Parathyroid adenoma (tissue), 2 donors: ENCODE results near the gene IFT81.

Source experiments
- H2AFZ ChIP-seq: fragments of 300-600 bp; sonication (generic); one replicate; pipeline ENCODE4 v1.7.0; 2017; ENCODE audit warnings: antibody characterized with exemption, mild to moderate bottlenecking
- H3K27ac ChIP-seq: fragments of 300-600 bp; sonication (generic); one replicate; pipeline ENCODE4 v1.7.0; 2017
- H3K27me3 ChIP-seq: fragments of 300-600 bp; sonication (generic); one replicate; pipeline ENCODE4 v1.7.0; 2017; ENCODE audit warnings: low read length; ENCODE audit not compliant: control insufficient read depth, insufficient read depth
- H3K36me3 ChIP-seq: fragments of 300-600 bp; sonication (generic); one replicate; pipeline ENCODE4 v1.7.0; 2017; ENCODE audit warnings: low read length; ENCODE audit not compliant: control insufficient read depth, insufficient read depth
- H3K4me1 ChIP-seq: fragments of 300-600 bp; sonication (generic); one replicate; pipeline ENCODE4 v1.7.0; 2017; ENCODE audit warnings: control low read depth
- H3K4me2 ChIP-seq: fragments of 300-600 bp; sonication (generic); one replicate; pipeline ENCODE4 v1.7.0; 2017; ENCODE audit warnings: low read length
- H3K4me3 ChIP-seq: fragments of 300-600 bp; sonication (generic); one replicate; pipeline ENCODE4 v1.7.0; 2017; ENCODE audit warnings: low read depth, low read length
- H3K79me2 ChIP-seq: fragments of 300-600 bp; sonication (generic); one replicate; pipeline ENCODE4 v1.7.0; 2017; ENCODE audit warnings: control low read depth
- H3K9ac ChIP-seq: fragments of 300-600 bp; sonication (generic); one replicate; pipeline ENCODE4 v1.7.0; 2017; ENCODE audit warnings: mild to moderate bottlenecking
- H3K9me3 ChIP-seq: fragments of 300-600 bp; sonication (generic); one replicate; pipeline ENCODE4 v1.7.0; 2017; ENCODE audit warnings: low read length; ENCODE audit not compliant: control insufficient read depth
- TF ChIP-seq, protein P1 (sequence below): fragments of 300-600 bp; sonication (generic); IDR thresholded peaks from one replicate; pipeline ENCODE4 v1.7.0; 2017; ENCODE audit warnings: antibody characterized with exemption, mild to moderate bottlenecking
- donor health status: primary hyperparathyroidism.

The IFT81 gene

GRCh38 chr12:110135806-110136205 is 11.6 kb downstream of the IFT81 start:
- H3K27ac ChIP-seq, result no peak overlapping the region
- H3K36me3 ChIP-seq, result no peaks in the 10 kb centered on the region

GRCh38 chr12:110137786-110138185 is 13.6 kb downstream of the IFT81 start:
- Histone ChIP-seq H3K27ac (no peak overlapping the region), H3K4me3 (no peak overlapping the region), H3K4me1 (no peaks in the 10 kb centered on the region), H3K27me3 (no peaks in the 10 kb centered on the region), H3K79me2 (no peaks in the 10 kb centered on the region), H2AFZ (no peak overlapping the region), H3K9ac (no peak overlapping the region), H3K36me3 (no peaks in the 10 kb centered on the region), H3K4me2 (no peak overlapping the region), H3K9me3 (no peaks in the 10 kb centered on the region)
- TF ChIP-seq, protein P1, sequence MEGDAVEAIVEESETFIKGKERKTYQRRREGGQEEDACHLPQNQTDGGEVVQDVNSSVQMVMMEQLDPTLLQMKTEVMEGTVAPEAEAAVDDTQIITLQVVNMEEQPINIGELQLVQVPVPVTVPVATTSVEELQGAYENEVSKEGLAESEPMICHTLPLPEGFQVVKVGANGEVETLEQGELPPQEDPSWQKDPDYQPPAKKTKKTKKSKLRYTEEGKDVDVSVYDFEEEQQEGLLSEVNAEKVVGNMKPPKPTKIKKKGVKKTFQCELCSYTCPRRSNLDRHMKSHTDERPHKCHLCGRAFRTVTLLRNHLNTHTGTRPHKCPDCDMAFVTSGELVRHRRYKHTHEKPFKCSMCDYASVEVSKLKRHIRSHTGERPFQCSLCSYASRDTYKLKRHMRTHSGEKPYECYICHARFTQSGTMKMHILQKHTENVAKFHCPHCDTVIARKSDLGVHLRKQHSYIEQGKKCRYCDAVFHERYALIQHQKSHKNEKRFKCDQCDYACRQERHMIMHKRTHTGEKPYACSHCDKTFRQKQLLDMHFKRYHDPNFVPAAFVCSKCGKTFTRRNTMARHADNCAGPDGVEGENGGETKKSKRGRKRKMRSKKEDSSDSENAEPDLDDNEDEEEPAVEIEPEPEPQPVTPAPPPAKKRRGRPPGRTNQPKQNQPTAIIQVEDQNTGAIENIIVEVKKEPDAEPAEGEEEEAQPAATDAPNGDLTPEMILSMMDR, result no peak

More at GRCh38 chr12:110135806-110136205, 11.6 kb downstream of the IFT81 start:
- Histone ChIP-seq H3K9me3 (no peaks in the 10 kb centered on the region), H3K4me2 (no peak overlapping the region), H3K27me3 (no peaks in the 10 kb centered on the region), H3K4me3 (no peak overlapping the region), H3K9ac (no peak overlapping the region), H3K79me2 (no peaks in the 10 kb centered on the region), H3K4me1 (no peaks in the 10 kb centered on the region), H2AFZ (no peak overlapping the region)
- TF ChIP-seq, protein P1, result no peak

GRCh38 chr12:110141389-110141788 is 17.2 kb downstream of the IFT81 start:
- H3K79me2 ChIP-seq, result no peaks in the 10 kb centered on the region
- no peak overlapping the region for H3K4me2 ChIP-seq
- H3K27me3 ChIP-seq, result no peaks in the 10 kb centered on the region
- TF ChIP-seq, protein P1, result no peak
- H2AFZ ChIP-seq, result no peak overlapping the region
- H3K9me3 ChIP-seq, result no peaks in the 10 kb centered on the region
- H3K9ac ChIP-seq, result no peak overlapping the region
- no peak overlapping the region for H3K27ac ChIP-seq
- H3K36me3 ChIP-seq, result no peaks in the 10 kb centered on the region
- H3K4me3 ChIP-seq, result no peak overlapping the region
- H3K4me1 ChIP-seq, result no peaks in the 10 kb centered on the region

GRCh38 chr12:110146986-110147385 is 22.8 kb downstream of the IFT81 start:
- TF ChIP-seq, protein P1, result no peak
- H3K27ac ChIP-seq, result no peak overlapping the region
- no peaks in the 10 kb centered on the region for H3K27me3 ChIP-seq

DNA sequence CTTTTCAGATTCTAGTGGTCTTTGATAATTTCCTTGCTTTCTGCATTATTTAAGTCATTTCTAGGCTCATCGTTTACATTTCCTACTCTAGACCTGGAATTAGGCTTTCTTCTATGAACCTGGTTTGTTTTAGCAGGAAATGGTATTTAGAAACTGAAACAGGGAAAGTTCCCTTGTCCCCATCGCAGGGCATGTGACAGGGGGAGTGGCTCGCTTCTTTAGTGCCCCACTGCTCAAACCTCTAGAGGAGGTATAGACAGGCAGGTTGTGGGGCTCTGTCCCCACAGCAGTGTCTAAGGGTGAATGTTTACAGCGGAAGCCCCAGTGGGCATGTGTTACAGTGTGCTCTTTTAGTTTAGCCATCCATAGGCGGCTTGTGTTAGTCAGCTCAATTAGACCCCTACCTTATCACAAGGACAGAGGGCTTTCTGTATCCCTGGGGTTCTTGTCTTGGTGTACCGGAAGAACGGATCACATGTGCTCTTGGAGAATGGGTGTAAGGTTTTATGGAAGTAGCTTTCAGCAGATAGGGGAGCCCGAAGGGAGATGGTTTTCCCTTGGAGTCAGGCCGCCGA is 25.0 kb downstream of the IFT81 start:
- H3K4me1 ChIP-seq, result no peaks in the 10 kb centered on the region
- no peaks in the 10 kb centered on the region for H3K36me3 ChIP-seq
- H2AFZ ChIP-seq, result no peak overlapping the region
- no peaks in the 10 kb centered on the region for H3K27me3 ChIP-seq
- TF ChIP-seq, protein P1, result no peak
- no peak overlapping the region for H3K27ac ChIP-seq
- H3K9me3 ChIP-seq, result no peaks in the 10 kb centered on the region
- no peak overlapping the region for H3K9ac ChIP-seq
- H3K4me2 ChIP-seq, result no peak overlapping the region
- H3K79me2 ChIP-seq, result no peaks in the 10 kb centered on the region
- H3K4me3 ChIP-seq, result no peak overlapping the region

More at GRCh38 chr12:110146986-110147385, 22.8 kb downstream of the IFT81 start:
- Histone ChIP-seq H3K4me2 (no peak overlapping the region), H3K36me3 (no peaks in the 10 kb centered on the region), H3K4me3 (no peak overlapping the region), H3K9ac (no peak overlapping the region), H3K9me3 (no peaks in the 10 kb centered on the region), H3K4me1 (no peaks in the 10 kb centered on the region), H3K79me2 (no peaks in the 10 kb centered on the region), H2AFZ (no peak overlapping the region)
